Aorta (tissue), 5 donors: ENCODE results near the gene MRPS30. TPM values are rescaled to one million over a fixed set of nuclear protein-coding genes. Genes with fewer than 3 reads are reported as not detected.
"Not testable (repeated sequence)": the region's sequence is repeated elsewhere in the genome, so short reads cannot be mapped to it uniquely, and the experiment has no call there.

ENCODE experiments used
- ATAC-seq: fragments of 200-7000 bp; cut with Tn5 transposase; one replicate; pipeline ENCODE4 v1.9.1; 2022; ENCODE audit warnings: moderate library complexity; ENCODE audit not compliant: low FRiP score
- DNase-seq, 2 donors: peaks; one replicate each; pipeline ENCODE4 v3.0.0-alpha.2; 2020
- H3K27ac ChIP-seq, 2 donors: one replicate each; pipeline ENCODE4 v1.5.1; 2013; ENCODE audit warnings: low read length in 2 of 2, mild to moderate bottlenecking in 2 of 2, moderate library complexity in 2 of 2, control low read depth in 1 of 2, inconsistent platforms in 1 of 2, low read depth in 1 of 2
- H3K27me3 ChIP-seq, 2 donors: one replicate each; pipeline ENCODE4 v1.6.1; 2013; ENCODE audit warnings: control low read depth in 1 of 2, low read length in 1 of 2, mild to moderate bottlenecking in 1 of 2, moderate library complexity in 1 of 2; ENCODE audit not compliant: insufficient read depth in 2 of 2, control insufficient read depth in 1 of 2
- H3K36me3 ChIP-seq, 2 donors: one replicate each; pipeline ENCODE4 v1.6.1; 2013; ENCODE audit warnings: control low read depth in 1 of 2, low read length in 1 of 2, mild to moderate bottlenecking in 1 of 2; ENCODE audit not compliant: insufficient read depth in 2 of 2, control insufficient read depth in 1 of 2
- H3K4me1 ChIP-seq, 2 donors: one replicate each; pipeline ENCODE4 v1.6.1; 2013; ENCODE audit warnings: low read length in 2 of 2, control low read depth in 1 of 2, mild to moderate bottlenecking in 1 of 2, moderate library complexity in 1 of 2; ENCODE audit not compliant: insufficient read depth in 2 of 2, control insufficient read depth in 1 of 2
- H3K4me3 ChIP-seq, 2 donors: one replicate each; pipeline ENCODE4 v1.5.1; 2013; ENCODE audit warnings: low read length in 2 of 2, control low read depth in 1 of 2, mild to moderate bottlenecking in 1 of 2
- H3K9me3 ChIP-seq: one replicate; pipeline ENCODE4 v1.6.1; 2013; ENCODE audit warnings: mild to moderate bottlenecking, low read length; ENCODE audit not compliant: control insufficient read depth
- WGBS, 2 donors: extraction: QIAGEN DNeasy Blood & Tissue Kit; methylation state at CpG; one replicate each; pipeline ENCODE4 v1.1.7; 2013; 5-methylcytosine and 5-hydroxymethylcytosine counted together
- intact Hi-C, 2 donors: fragments of 100-400 bp; cut with DNase I; formaldehyde crosslinking; loops; one replicate each; pipeline versions ENCODE4 v1.14.2 to v1.15.0; 2022
- long read RNA-seq, 2 donors: library from polyadenylated mRNA; unstranded; transcript quantifications; one replicate each; pipeline ENCODE4 v2.0.0, GENCODE V29; 2020 to 2021
- polyA plus RNA-seq, 2 donors: library from polyadenylated mRNA; stranded (reverse); fragments of 200-250 nt; gene quantifications; one replicate each; pipeline ENCODE4 v1.2.3, GENCODE V29; 2013
- total RNA-seq, 2 donors: library from RNA; stranded (reverse); fragmentation: NEBNext Ultra II Directional; extraction: Animal tissue kit (Norgen Biotek cat#: 25700); gene quantifications; one replicate each; pipeline ENCODE4 v1.2.1, GENCODE V29; 2021
- donor health status: healthy with polysubstance abuse.
- donor health status: Bipolar disorder and iron deficiency.
- donor health status: DM: no; HTN: no; CAD: no.
- donor health status: DM: no; HTN: no; CAD: no.
- donor health status: DM: yes; HTN: yes; CAD: no.

MRPS30 gene
- total RNA-seq (10 to 100 TPM; 30.7 to 33.0 TPM), polyA plus RNA-seq (10 to 100 TPM; 14.4 to 19.9 TPM)
- long read RNA-seq, donor 1, transcript MRPS30-202 (5 exons, 1,678 nt): major isoform, 30 of 31 reads
- long read RNA-seq, donor 1, partial matches to known transcripts: 1 of 31 reads
- long read RNA-seq, donor 1, other reads (novel, unspliced or antisense): 0 of 31 reads
- long read RNA-seq, donor 2, transcript MRPS30-202 (5 exons, 1,678 nt): major isoform, 7 of 11 reads
- long read RNA-seq, donor 2, partial matches to known transcripts: 0 of 11 reads
- long read RNA-seq, donor 2, other reads (novel, unspliced or antisense): 4 of 11 reads

DNA sequence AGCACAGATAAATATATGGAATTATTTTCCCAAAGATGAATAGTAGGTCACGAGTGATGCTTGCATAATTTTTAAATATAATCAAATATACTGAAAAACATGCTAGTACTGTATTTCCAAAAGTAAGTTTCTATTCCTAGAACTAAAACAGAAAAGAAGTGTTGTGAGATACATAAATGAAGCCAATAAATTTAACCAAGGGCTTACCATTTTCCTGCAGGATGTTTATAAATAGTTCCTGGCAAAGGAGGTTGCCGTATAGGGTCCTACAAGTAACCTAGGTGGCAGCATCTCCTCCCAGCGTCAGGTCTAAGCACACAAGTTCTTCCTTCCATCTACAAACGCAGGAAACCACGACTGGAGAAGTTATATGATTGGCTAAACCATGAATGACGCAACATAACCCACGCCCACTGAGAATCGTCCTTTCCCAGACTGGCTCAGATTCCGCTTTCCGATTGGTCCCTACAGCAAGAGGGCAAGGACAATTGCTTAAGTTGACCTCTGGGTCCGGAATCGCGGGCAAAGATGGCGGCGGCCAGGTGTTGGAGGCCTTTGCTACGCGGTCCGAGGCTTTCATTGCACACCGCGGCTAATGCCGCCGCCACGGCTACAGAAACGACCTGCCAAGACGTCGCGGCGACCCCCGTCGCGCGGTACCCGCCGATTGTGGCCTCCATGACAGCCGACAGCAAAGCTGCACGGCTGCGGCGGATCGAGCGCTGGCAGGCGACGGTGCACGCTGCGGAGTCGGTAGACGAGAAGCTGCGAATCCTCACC, at the start of gene MRPS30:
Gene MRPS30, plus strand, starts transcription at position 513 of the 780 bp plus-strand sequence. Its CDS starts 16 bp downstream, at position 529.
- peak within 1 kb of the TSS; percentile 49 to 97 for H3K4me3 ChIP-seq
- intact Hi-C loops: no loop called here
- ATAC-seq (peak; percentile 99), DNase-seq (peak; percentile 92 to 93)
- no peaks in the 10 kb centered on the region for H3K9me3 ChIP-seq
- no peaks in the 10 kb centered on the region for H3K36me3 ChIP-seq
- peak within 1 kb of the TSS; percentile 37 to 46 for H3K27ac ChIP-seq
- WGBS, 2 donors: 0 to 1% methylated on average over 47 of the region's 47 CpGs
- H3K4me1 ChIP-seq: no peaks in the 10 kb centered on the region
- H3K27me3 ChIP-seq: no peaks in the 10 kb centered on the region

DNA sequence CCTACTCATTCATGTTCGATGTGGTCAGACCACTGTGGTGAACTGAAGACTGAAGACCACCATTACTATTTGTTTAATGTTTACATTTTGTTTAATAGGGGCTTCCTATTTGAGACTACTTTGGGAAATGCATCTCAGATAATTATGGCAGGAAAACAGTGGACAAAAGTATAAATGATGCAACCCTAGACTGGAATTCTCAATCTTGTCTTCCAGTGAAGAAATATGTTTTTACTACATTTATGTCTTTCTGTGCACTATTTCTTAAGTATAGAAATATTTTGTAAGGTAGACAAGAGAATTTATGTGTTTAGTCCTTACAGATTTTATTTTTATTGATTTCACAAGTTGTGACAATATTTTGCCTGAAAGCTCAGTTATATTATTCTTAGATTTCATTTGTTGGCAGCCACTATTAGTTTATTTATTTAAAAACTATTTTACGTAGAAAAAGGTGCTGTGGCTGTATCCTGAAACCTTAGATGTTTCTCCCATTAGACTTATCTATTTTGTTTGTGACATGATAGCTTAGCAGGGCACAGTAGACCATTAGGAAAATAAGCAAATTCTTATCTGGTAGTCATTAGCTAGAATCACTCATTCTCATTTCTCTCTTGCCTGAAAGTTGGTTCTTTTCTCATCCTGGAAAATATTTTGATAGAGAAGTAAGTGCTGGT, 39.4 kb upstream of the MRPS30 start:
- no peak for ATAC-seq
- Histone ChIP-seq H3K27me3 (no peaks in the 10 kb centered on the region), H3K9me3 (no peaks in the 10 kb centered on the region), H3K4me3 (no peak overlapping the region), H3K4me1 (no peaks in the 10 kb centered on the region), H3K36me3 (no peaks in the 10 kb centered on the region), H3K27ac (no peak overlapping the region)
- 51 to 59% methylated on average over 2 of the region's 2 CpGs for WGBS, 2 donors
- intact Hi-C loops: no loop called here
- no peak for DNase-seq

DNA sequence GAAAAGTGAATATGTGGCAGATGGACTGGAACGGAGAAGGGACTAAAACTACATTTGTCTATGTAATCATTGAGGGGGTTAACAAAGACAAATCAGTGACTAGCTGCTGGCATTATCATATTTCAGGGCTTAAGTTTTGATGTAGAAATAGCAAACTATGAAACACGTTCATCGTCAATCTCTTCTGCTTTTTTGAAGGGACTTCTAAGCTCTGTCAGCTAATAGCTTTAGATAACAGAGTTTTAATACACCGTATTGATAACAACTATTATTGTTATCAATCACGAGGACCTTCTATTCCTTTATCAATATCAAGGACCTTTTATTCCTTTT, 38.9 kb upstream of the MRPS30 start:
- no peaks in the 10 kb centered on the region for H3K27me3 ChIP-seq
- ATAC-seq: no peak
- DNase-seq: no peak
- no peak overlapping the region for H3K27ac ChIP-seq
- no peaks in the 10 kb centered on the region for H3K36me3 ChIP-seq
- H3K4me3 ChIP-seq: no peak overlapping the region
- H3K9me3 ChIP-seq: no peaks in the 10 kb centered on the region
- H3K4me1 ChIP-seq: no peaks in the 10 kb centered on the region
- intact Hi-C loops: loop anchor here (5.0 to 10.0 kb wide), 2 partner anchors 225 to 233 kb away; no protein-coding TSS in a partner anchor
- 65 to 70% methylated on average over 5 of the region's 5 CpGs for WGBS, 2 donors

DNA sequence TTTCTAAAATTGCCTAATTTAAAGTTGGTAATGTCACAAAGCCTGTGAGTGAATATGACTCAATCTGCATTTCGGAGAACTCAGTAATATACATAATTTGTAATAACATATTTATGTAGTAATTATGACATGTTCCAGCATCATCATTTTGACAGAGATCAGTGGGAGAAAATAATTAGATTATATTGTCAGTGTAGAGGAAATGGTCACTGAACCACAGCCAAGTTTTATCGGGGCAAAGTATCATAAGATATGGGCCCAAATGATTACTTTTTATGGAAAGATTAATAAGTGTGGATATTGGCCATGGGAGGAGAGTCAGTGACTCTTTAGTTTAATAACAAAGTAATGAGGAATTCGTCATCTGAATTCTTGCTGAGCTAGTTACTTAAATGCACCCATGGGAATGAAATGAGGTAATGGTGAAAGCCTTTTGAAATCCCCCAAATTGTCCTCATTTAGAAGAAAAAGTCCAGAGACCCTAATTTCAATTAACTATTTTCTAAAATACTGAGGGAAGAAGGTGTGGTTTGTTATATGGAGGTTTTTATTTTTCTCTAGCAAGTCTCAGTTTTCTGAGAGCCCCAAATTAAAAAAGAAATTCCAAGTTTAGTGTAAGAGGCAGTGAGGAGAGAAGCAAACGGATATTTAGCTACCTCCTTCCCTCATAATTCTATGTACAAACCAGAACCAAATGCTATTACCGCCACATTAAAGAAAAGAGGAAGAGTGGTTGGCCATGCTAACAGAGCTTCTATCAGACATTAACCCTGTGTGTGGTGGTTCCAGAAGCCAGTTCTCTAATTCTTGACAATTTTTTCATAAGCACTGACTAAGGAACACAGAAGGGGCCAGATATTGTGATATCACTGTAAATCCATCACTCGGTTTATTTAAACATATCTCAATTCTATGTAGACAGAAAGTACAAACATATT, 37.7 kb upstream of the MRPS30 start:
- Histone ChIP-seq H3K36me3 (no peaks in the 10 kb centered on the region), H3K27ac (no peak overlapping the region), H3K4me3 (no peak overlapping the region), H3K4me1 (no peaks in the 10 kb centered on the region), H3K9me3 (no peaks in the 10 kb centered on the region), H3K27me3 (no peaks in the 10 kb centered on the region)
- WGBS, 2 donors: 40 to 46% methylated on average over 6 of the region's 6 CpGs
- DNase-seq (no peak), ATAC-seq (no peak)
- intact Hi-C loops: loop anchor here (5.0 to 10.0 kb wide), 2 partner anchors 226 to 234 kb away; no protein-coding TSS in a partner anchor

DNA sequence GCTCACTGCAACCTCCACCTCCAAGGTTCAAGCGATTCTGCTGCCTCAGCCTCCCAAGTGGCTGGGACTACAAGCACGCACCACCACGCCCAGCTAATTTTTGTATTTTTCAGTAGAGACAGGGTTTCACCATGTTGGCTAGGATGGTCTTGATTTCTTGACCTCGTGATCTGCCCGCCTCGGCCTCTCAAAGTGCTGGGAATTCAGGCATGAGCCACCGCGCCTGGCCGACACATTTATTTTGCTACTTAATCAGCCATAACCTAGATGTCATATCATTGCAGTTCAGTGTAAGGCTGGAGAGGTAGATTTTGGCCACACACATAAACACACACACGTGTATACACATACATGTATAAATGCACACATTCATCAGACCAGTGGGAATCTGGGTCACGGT, 36.4 kb upstream of the MRPS30 start:
- intact Hi-C loops: loop anchor here (5.0 to 10.0 kb wide), 2 partner anchors 228 to 235 kb away; no protein-coding TSS in a partner anchor
- ATAC-seq, H3K4me3 ChIP-seq, H3K4me1 ChIP-seq, H3K9me3 ChIP-seq, H3K36me3 ChIP-seq, H3K27me3 ChIP-seq, H3K27ac ChIP-seq: not testable (repeated sequence)
- peak in 1 of 2 donors; percentile 55 for DNase-seq
- WGBS, 2 donors: 96 to 97% methylated on average over 11 of the region's 11 CpGs

GRCh38 chr5:44774279-44774880, 34.4 kb upstream of the MRPS30 start:
- peaks cover 0 to 2% of the 10 kb centered on the region in 2 donors for H3K36me3 ChIP-seq
- DNase-seq: no peak
- peak; percentile 50 for ATAC-seq
- H3K4me3 ChIP-seq: no peak overlapping the region
- H3K27ac ChIP-seq: no peak overlapping the region
- no peaks in the 10 kb centered on the region for H3K9me3 ChIP-seq
- WGBS, 2 donors: 2 to 6% methylated on average over 1 of the region's 1 CpG
- intact Hi-C loops: loop anchor here (5.0 to 10.0 kb wide), 2 partner anchors 230 to 237 kb away; no protein-coding TSS in a partner anchor
- no peaks in the 10 kb centered on the region for H3K4me1 ChIP-seq
- no peaks in the 10 kb centered on the region for H3K27me3 ChIP-seq

- intact Hi-C loops: loop anchor here in 1 of 2 donors (10.0 kb wide), 1 partner anchor 234 kb away; no protein-coding TSS in a partner anchor
- ATAC-seq: no peak
These were observed 29.6 kb upstream of the MRPS30 start for GRCh38 chr5:44779167-44779566.

More at GRCh38 chr5:44779167-44779566, 29.6 kb upstream of the MRPS30 start:
- no peaks in the 10 kb centered on the region for H3K27me3 ChIP-seq
- no peak overlapping the region for H3K27ac ChIP-seq
- 96 to 97% methylated on average over 3 to 4 of the region's 4 CpGs for WGBS, 2 donors
- no peak for DNase-seq
- no peaks in the 10 kb centered on the region for H3K9me3 ChIP-seq
- no peaks in the 10 kb centered on the region for H3K4me1 ChIP-seq
- peaks cover 0 to 2% of the 10 kb centered on the region in 2 donors for H3K36me3 ChIP-seq
- no peak overlapping the region for H3K4me3 ChIP-seq
